OCI-LY7 (cell line): ENCODE data around the gene CCDC93.

Experiments
- EZH2phosphoT487 ChIP-seq: fragments of 200-600 bp; sonication (generic); IDR thresholded peaks from 2 replicates; pipeline ENCODE4 v1.6.1; 2018; ENCODE audit warnings: low read depth, borderline replicate concordance, mild to moderate bottlenecking, mixed run types, antibody characterized with exemption, low read length, moderate library complexity, mixed read lengths
- TF ChIP-seq, protein P1 (sequence below): fragments of 200-600 bp; sonication (generic); conservative IDR thresholded peaks from 2 replicates; pipeline ENCODE4 v1.5.1; 2014; ENCODE audit warnings: mild to moderate bottlenecking, antibody characterized with exemption, low read length, moderate library complexity, mixed read lengths

DNA sequence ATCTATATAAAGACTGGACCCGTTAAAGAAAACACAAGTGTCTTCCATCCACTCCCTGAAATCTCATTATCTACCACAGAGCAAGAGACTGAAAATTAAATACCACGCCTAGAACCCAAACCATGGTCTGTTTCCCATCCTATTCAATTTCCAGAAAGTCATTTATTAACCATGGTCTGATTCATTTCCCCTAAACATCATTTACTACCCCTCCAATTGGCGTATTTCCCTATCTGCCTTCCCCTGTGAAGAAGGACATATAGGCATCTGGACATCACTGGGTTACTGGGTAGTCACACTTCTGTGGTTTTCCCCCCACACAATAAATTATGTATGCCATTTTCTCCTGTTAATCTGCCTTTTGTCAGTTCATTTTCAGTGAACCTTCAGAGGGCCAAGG is 30.8 kb downstream of the CCDC93 start:
- TF ChIP-seq, protein P1, sequence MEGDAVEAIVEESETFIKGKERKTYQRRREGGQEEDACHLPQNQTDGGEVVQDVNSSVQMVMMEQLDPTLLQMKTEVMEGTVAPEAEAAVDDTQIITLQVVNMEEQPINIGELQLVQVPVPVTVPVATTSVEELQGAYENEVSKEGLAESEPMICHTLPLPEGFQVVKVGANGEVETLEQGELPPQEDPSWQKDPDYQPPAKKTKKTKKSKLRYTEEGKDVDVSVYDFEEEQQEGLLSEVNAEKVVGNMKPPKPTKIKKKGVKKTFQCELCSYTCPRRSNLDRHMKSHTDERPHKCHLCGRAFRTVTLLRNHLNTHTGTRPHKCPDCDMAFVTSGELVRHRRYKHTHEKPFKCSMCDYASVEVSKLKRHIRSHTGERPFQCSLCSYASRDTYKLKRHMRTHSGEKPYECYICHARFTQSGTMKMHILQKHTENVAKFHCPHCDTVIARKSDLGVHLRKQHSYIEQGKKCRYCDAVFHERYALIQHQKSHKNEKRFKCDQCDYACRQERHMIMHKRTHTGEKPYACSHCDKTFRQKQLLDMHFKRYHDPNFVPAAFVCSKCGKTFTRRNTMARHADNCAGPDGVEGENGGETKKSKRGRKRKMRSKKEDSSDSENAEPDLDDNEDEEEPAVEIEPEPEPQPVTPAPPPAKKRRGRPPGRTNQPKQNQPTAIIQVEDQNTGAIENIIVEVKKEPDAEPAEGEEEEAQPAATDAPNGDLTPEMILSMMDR = no peak
- no peak for TF ChIP-seq EZH2phosphoT487
